Neutrophil (primary cell): Measurements from ENCODE around the gene DAZAP2.
"Not testable (repeated sequence)": the region's sequence is repeated elsewhere in the genome, so short reads cannot be mapped to it uniquely, and the experiment has no call there.

Experiments
- H3K27ac ChIP-seq: fragments of 200-600 bp; sonication (generic); 2 replicates; pipeline ENCODE4 v1.5.1; 2016; ENCODE audit warnings: mild to moderate bottlenecking, moderate library complexity
- H3K27me3 ChIP-seq: fragments of 200-600 bp; sonication (generic); 2 replicates; pipeline ENCODE4 v1.6.0; 2016; ENCODE audit warnings: mild to moderate bottlenecking
- H3K36me3 ChIP-seq: fragments of 200-600 bp; sonication (generic); 2 replicates; pipeline ENCODE4 v1.5.1; 2017
- H3K4me1 ChIP-seq, 2 experiments: fragments of 200-600 bp in 1 of 2; sonication (generic) in 1 of 2; 1 replicate in 1 of 2; 2 replicates in 1 of 2; pipeline versions ENCODE4 v1.5.1 to v1.6.1; 2013 to 2016; ENCODE audit warnings: low read depth in 1 of 2, low read length in 1 of 2, mild to moderate bottlenecking in 1 of 2, moderate library complexity in 1 of 2; ENCODE audit not compliant: control insufficient read depth in 1 of 2, insufficient read depth in 1 of 2
- H3K4me3 ChIP-seq, 2 experiments: fragments of 200-600 bp in 1 of 2; sonication (generic) in 1 of 2; 1 replicate in 1 of 2; 2 replicates in 1 of 2; pipeline ENCODE4 v1.5.1; 2013 to 2016; ENCODE audit warnings: low read depth in 1 of 2, low read length in 1 of 2, mild to moderate bottlenecking in 1 of 2, moderate library complexity in 1 of 2
- H3K9me3 ChIP-seq: fragments of 200-600 bp; sonication (generic); 2 replicates; pipeline ENCODE4 v1.5.1; 2016
- CTCF ChIP-seq: fragments of 200-600 bp; sonication (generic); IDR thresholded peaks from 2 replicates; pipeline ENCODE4 v1.5.1; 2016; ENCODE audit warnings: antibody characterized with exemption

DAZAP2 gene

DNA sequence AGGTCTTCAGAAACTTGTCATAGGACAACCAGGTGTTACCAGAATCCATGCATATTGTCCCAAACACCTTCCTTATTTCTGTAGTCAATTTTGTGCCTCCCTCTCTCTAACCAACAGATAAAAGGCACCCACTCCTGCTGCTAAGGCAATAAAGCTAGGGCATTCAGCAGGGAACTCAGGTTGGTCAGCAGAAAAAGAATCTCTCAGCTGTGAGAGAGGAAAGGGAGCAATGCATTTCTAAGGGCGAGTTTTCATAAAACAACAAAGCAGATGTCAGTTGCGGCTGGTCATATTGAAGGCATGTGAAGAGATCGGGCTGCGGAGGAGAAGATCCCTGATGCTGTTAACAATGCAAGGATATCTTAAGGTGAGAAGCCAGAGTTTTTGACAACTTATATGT is 13.4 kb upstream of the DAZAP2 start:
- TF ChIP-seq CTCF, result no peak
- Histone ChIP-seq H3K36me3 (no peaks in the 10 kb centered on the region), H3K27ac (no peak overlapping the region), H3K4me1 (no peaks in the 10 kb centered on the region), H3K9me3 (no peaks in the 10 kb centered on the region), H3K27me3 (no peaks in the 10 kb centered on the region), H3K4me3 (no peak overlapping the region)

DNA sequence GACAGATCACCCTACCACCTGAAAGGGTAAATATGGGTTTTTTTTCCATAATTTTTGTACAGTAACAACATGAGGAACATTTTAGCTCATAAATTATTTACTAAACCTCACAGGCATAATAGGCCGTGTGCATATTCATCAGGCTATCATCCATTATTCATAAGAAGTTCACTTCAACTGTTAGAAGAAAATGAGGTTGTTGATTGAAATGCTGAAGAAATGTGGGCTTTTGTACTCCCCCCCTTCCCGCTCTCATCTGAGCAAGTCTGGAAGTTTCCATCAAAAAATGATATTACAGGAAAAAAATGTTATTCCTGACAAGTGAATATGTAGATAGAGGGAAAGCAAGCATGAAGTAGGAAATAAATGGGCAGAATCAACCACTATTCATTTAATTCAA is 12.9 kb upstream of the DAZAP2 start:
- H3K27me3 ChIP-seq, result no peaks in the 10 kb centered on the region
- no peaks in the 10 kb centered on the region for H3K4me1 ChIP-seq
- H3K36me3 ChIP-seq, result no peaks in the 10 kb centered on the region
- H3K27ac ChIP-seq, result no peak overlapping the region
- no peaks in the 10 kb centered on the region for H3K9me3 ChIP-seq
- no peak for TF ChIP-seq CTCF
- H3K4me3 ChIP-seq, result no peak overlapping the region

GRCh38 chr12:51227112-51227511 is 11.5 kb upstream of the DAZAP2 start:
- not testable (repeated sequence) for H3K4me1 ChIP-seq, H3K4me3 ChIP-seq, H3K9me3 ChIP-seq, H3K27me3 ChIP-seq, H3K36me3 ChIP-seq, H3K27ac ChIP-seq

GRCh38 chr12:51227962-51228361 is 10.7 kb upstream of the DAZAP2 start:
- no peak overlapping the region for H3K4me3 ChIP-seq
- H3K36me3 ChIP-seq, result no peaks in the 10 kb centered on the region
- no peak overlapping the region for H3K27ac ChIP-seq
- H3K9me3 ChIP-seq, result no peaks in the 10 kb centered on the region
- TF ChIP-seq CTCF, result no peak
- no peaks in the 10 kb centered on the region for H3K4me1 ChIP-seq
- H3K27me3 ChIP-seq, result no peaks in the 10 kb centered on the region

DNA sequence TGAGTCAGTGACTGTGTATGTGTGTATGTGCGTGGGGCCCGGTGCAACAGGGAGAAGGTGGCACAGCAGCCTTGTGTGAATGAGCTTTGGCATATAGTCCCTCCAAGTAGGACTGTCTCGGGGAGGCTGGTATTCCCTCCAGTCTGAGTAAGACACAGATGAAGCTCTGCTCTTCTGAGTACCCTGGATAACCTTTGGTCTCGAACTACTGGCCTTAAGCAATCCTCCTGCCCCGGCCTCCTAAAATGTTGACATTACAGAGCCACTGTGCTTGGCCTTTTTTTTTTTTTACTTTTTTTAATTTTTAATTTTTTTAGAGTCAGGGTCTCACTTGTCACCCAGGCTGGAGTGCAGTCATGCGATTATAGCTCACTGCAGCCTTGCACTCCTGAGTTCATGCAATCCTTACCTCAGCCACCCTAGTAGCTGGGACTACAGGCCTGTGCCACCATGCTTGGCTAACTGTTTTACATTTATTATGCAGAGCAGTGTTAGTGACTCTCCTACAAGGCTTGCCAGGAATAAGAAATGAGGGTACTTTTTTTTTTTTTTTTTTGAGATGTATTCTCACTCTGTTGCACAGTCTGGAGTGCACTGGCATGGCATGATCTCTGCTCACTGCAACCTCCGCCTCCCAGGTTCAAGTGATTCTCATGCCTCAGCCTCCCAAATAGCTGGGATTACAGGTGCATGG is 9.4 kb upstream of the DAZAP2 start:
- Histone ChIP-seq H3K4me1 (no peaks in the 10 kb centered on the region), H3K27me3 (no peaks in the 10 kb centered on the region), H3K4me3 (no peak overlapping the region), H3K27ac (no peak overlapping the region), H3K9me3 (no peaks in the 10 kb centered on the region), H3K36me3 (no peaks in the 10 kb centered on the region)
- TF ChIP-seq CTCF, result no peak

DNA sequence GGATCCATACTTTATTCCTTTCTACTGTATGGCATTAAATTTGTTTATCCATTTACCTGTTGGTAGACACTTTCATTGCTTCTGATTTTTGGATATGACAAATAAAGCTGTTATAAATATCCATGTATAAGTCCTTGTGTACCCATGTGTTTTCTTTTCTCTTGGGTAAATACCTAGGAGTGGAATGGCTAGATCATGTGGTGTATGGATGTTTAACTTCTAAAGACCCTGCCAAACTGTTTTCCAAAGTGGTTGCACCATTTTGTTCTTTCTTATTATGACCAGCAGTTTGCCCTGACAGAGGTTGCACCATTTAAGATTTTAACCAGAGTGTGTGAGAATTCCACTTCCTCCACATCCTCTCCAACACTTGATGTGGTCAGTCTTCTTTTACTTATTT is 6.0 kb upstream of the DAZAP2 start:
- no peak overlapping the region for H3K27ac ChIP-seq
- H3K4me3 ChIP-seq, result no peak overlapping the region
- no peaks in the 10 kb centered on the region for H3K9me3 ChIP-seq
- H3K36me3 ChIP-seq, result no peaks in the 10 kb centered on the region
- no peak for TF ChIP-seq CTCF
- no peaks in the 10 kb centered on the region for H3K27me3 ChIP-seq
- H3K4me1 ChIP-seq, result peaks cover 8 to 17% of the 10 kb centered on the region in 2 experiments
